HepG2 (cell line): Measurements from ENCODE around the gene ADAMTS18. TPM values are rescaled to one million over a fixed set of nuclear protein-coding genes. Genes with fewer than 3 reads are reported as not detected.

ENCODE experiments used
- ATAC-seq: fragments of 200-7000 bp; cut with Tn5 transposase; 3 replicates; pipeline ENCODE4 v1.9.1; 2020; ENCODE audit warnings: mild to moderate bottlenecking, moderate library complexity
- BruUV-seq: library from RNA; stranded (reverse); fragments of 400-500 nt; replicated peaks from 2 replicates; lab custom pipeline; 2021; lab: Mats Ljungman, UMichigan
- CTCF ChIA-PET: fragments of 300-600 bp; formaldehyde crosslinking; extraction: SDS; loops from one replicate; lab custom pipeline; 2021; ENCODE audit warnings: low total read pairs, inconsistent platforms, low intra/inter-chr PET ratio; lab: Yijun Ruan, JAX
- POLR2A ChIA-PET: fragments of 350-600 bp; sonication (Branson Sonifier 250); formaldehyde crosslinking; loops from one replicate; lab custom pipeline; 2020; ENCODE audit warnings: antibody characterized with exemption, inconsistent platforms; lab: Yijun Ruan, JAX
- DNase-seq: peaks from one replicate; pipeline ENCODE4 v3.0.0-alpha.2; 2015; ENCODE audit warnings: low spot score
- FAIRE-seq: peaks from 3 replicates; lab custom pipeline; 2011; peaks lifted over from hg19 to GRCh38; lab: Jason Lieb, UNC
- H2AFZ ChIP-seq: one replicate; pipeline ENCODE4 v1.6.1; 2011; ENCODE audit warnings: low read length, inconsistent platforms
- H3K27ac ChIP-seq: fragments of 300-600 bp; 3 replicates; pipeline ENCODE4 v1.8.0; 2011; ENCODE audit warnings: mixed run types, mild to moderate bottlenecking, mixed read lengths, low read length, inconsistent platforms; ENCODE audit not compliant: insufficient read depth; ENCODE audit errors: extremely low read length
- H3K27me3 ChIP-seq, 2 experiments: fragments of 200-600 bp in 1 of 2; 2 replicates in 1 of 2; 3 replicates in 1 of 2; pipeline versions ENCODE4 v1.6.0 to v1.8.0; 2011; ENCODE audit warnings: low read length in 2 of 2, mild to moderate bottlenecking in 2 of 2, moderate library complexity in 2 of 2, inconsistent platforms in 1 of 2; ENCODE audit not compliant: insufficient read depth in 2 of 2, control insufficient read depth in 1 of 2
- H3K36me3 ChIP-seq, 2 experiments: fragments of 200-600 bp in 1 of 2; replicated peaks in 1 of 2; 2 replicates in 1 of 2; 3 replicates in 1 of 2; pipeline versions ENCODE4 v1.5.1 to v1.8.0; 2011; ENCODE audit warnings: low read length in 2 of 2, inconsistent platforms in 1 of 2; ENCODE audit not compliant: insufficient read depth in 2 of 2, control insufficient read depth in 1 of 2
- H3K4me1 ChIP-seq: 2 replicates; pipeline ENCODE4 v1.5.1; 2012; ENCODE audit warnings: low read length, inconsistent platforms; ENCODE audit not compliant: insufficient read depth
- H3K4me2 ChIP-seq: 2 replicates; pipeline ENCODE4 v1.6.0; 2011; ENCODE audit warnings: low read depth, low read length, inconsistent platforms
- H3K4me3 ChIP-seq, 3 experiments: fragments of 200-600 bp in 1 of 3; sonication (generic), shearing (Covaris generic) in 1 of 3; replicated peaks in 1 of 3; 2 replicates each; pipeline ENCODE4 v1.5.1; 2011 to 2016; ENCODE audit warnings: low read length in 3 of 3, inconsistent platforms in 2 of 3, low read depth in 2 of 3, mild to moderate bottlenecking in 2 of 3, control low read depth in 1 of 3, mixed read lengths in 1 of 3; ENCODE audit not compliant: insufficient read depth in 1 of 3
- H3K79me2 ChIP-seq: one replicate; pipeline ENCODE4 v1.6.1; 2011; ENCODE audit warnings: low read length, inconsistent platforms; ENCODE audit not compliant: insufficient read depth
- H3K9ac ChIP-seq: 2 replicates; pipeline ENCODE4 v1.6.0; 2011; ENCODE audit warnings: mild to moderate bottlenecking, low read depth, low read length, inconsistent platforms; ENCODE audit not compliant: insufficient read depth
- H3K9me3 ChIP-seq: 2 replicates; pipeline ENCODE4 v1.5.1; 2012; ENCODE audit warnings: mild to moderate bottlenecking, low read length
- H4K20me1 ChIP-seq: 2 replicates; pipeline ENCODE4 v1.6.0; 2011; ENCODE audit warnings: inconsistent platforms, mild to moderate bottlenecking, low read length, moderate library complexity; ENCODE audit not compliant: insufficient read depth
- ATF7 ChIP-seq, 2 experiments: fragments of 450-650 bp in 1 of 2; sonication (generic) in 1 of 2; formaldehyde crosslinking in 1 of 2; IDR thresholded peaks; 2 replicates each; pipeline versions ENCODE4 v1.4.0 to v1.6.1; 2016 to 2020; ENCODE audit warnings: antibody characterized with exemption in 1 of 2, mild to moderate bottlenecking in 1 of 2, missing genetic modification reagents in 1 of 2
- CHD2 ChIP-seq: IDR thresholded peaks from 2 replicates; pipeline ENCODE4 v1.6.1; 2011; ENCODE audit warnings: low read depth, low read length, improper control_type of control experiment
- EZH2 ChIP-seq: conservative IDR thresholded peaks from 2 replicates; pipeline ENCODE4 v1.6.1; 2012; ENCODE audit warnings: mild to moderate bottlenecking, low read depth, low read length, moderate library complexity
- NBN ChIP-seq: fragments of 450-650 bp; conservative IDR thresholded peaks from 2 replicates; pipeline ENCODE4 v1.6.1; 2017
- ZBTB1 ChIP-seq: sonication (generic); formaldehyde crosslinking; IDR thresholded peaks from 2 replicates; pipeline ENCODE4 v1.4.0; 2020; ENCODE audit warnings: missing genetic modification reagents, borderline replicate concordance
- ZBTB39 ChIP-seq: sonication (generic); formaldehyde crosslinking; IDR thresholded peaks from 2 replicates; pipeline ENCODE4 v1.5.0; 2020; ENCODE audit warnings: missing genetic modification reagents
- ZNF205 ChIP-seq: IDR thresholded peaks from 2 replicates; pipeline ENCODE4 v1.6.1; 2018; ENCODE audit warnings: missing biosample characterization, missing genetic modification reagents
- ZNF251 ChIP-seq: sonication (generic); formaldehyde crosslinking; IDR thresholded peaks from 2 replicates; pipeline ENCODE4 v1.9.0; 2021; ENCODE audit warnings: mild to moderate bottlenecking, missing genetic modification reagents
- ZNF34 ChIP-seq: sonication (generic); formaldehyde crosslinking; IDR thresholded peaks from 2 replicates; pipeline ENCODE4 v1.4.0; 2020; ENCODE audit warnings: mild to moderate bottlenecking, missing genetic modification reagents, borderline replicate concordance
- ZNF549 ChIP-seq: sonication (generic); formaldehyde crosslinking; IDR thresholded peaks from 2 replicates; pipeline ENCODE4 v1.5.0; 2020; ENCODE audit warnings: missing genetic modification reagents
- ZNF7 ChIP-seq: IDR thresholded peaks from 2 replicates; pipeline ENCODE4 v1.6.1; 2016; ENCODE audit warnings: missing biosample characterization, missing genetic modification reagents
- ZNF773 ChIP-seq: sonication (generic); formaldehyde crosslinking; IDR thresholded peaks from 2 replicates; pipeline ENCODE4 v1.4.0; 2020; ENCODE audit warnings: missing genetic modification reagents, borderline replicate concordance
- WGBS: methylation state at CpG from one replicate; pipeline ENCODE4 v1.1.6; 2017; ENCODE audit warnings: low lambda C conversion rate; 5-methylcytosine and 5-hydroxymethylcytosine counted together
- in situ Hi-C: cut with HindIII; loops from 2 replicates; pipeline ENCODE4 v1.10.0; 2017; ENCODE audit warnings: low pct_unique_long_range_greater_than_20kb; ENCODE audit not compliant: extremely low pct_ligation_motif_present
- intact Hi-C: fragments of 100-400 bp; cut with micrococcal nuclease; formaldehyde crosslinking; loops from one replicate; pipeline ENCODE4 v1.10.0; 2022; ENCODE audit not compliant: unreplicated experiment
- polyA plus RNA-seq, 8 experiments: library from polyadenylated mRNA; depleted of rRNA in 3 of 8; stranded (reverse) in 7 of 8; unstranded in 1 of 8; fragments of >200 nt; fragmentation: Illumina TruSeq in 4 of 8; extraction: Trizol in 4 of 8; gene quantifications; 2 replicates each; pipeline versions ENCODE4 v1.2.1 to v1.2.3, GENCODE V29; 2011 to 2016; ENCODE audit warnings: low read depth in 4 of 8, missing spikeins in 1 of 8, mixed read lengths in 1 of 8; ENCODE audit not compliant: insufficient read depth in 1 of 8
- total RNA-seq, 5 experiments: library from RNA; depleted of rRNA; stranded (reverse); fragments of >200 nt; fragmentation: Illumina TruSeq; extraction: Trizol; gene quantifications; 2 replicates each; pipeline ENCODE4 v1.2.3, GENCODE V29; 2016; ENCODE audit warnings: low read depth in 1 of 5

The ADAMTS18 gene
- total and polyA plus RNA-seq, 2 of the 13 experiments (the other 11 are each of a cell fraction or from before 2014, with no cell fraction given): 0.01 TPM; not detected in 1

DNA sequence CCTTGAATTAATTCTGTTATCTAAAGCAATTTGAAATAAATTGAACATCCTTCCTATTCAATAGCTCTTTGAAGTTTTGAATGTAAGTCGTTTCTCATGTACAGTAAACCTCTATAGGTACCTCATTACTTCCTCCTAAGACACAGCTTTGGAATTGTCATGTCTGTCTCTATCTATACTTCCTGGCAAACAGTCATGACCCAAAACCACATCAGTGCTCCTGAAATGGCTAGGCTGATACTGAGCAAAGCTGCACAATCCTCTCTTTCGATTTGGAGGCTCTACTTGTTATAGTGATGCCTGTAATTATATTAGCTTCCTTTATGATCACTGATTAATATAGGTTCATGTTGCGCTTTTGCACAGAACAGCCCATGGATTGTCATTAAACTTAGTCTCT lies 110.1 kb downstream of the ADAMTS18 start:
- no peaks in the 10 kb centered on the region for H3K79me2 ChIP-seq
- H3K4me3 ChIP-seq: no peak overlapping the region
- no peak for FAIRE-seq
- POLR2A ChIA-PET: no interaction called here
- intact Hi-C loops: no loop called here
- no peaks in the 10 kb centered on the region for H3K9me3 ChIP-seq
- H3K36me3 ChIP-seq: no peaks in the 10 kb centered on the region
- no peaks in the 10 kb centered on the region for H3K4me1 ChIP-seq
- no peak overlapping the region for H2AFZ ChIP-seq
- no peak overlapping the region for H3K27ac ChIP-seq
- ATAC-seq: no peak
- in situ Hi-C loops: no loop called here
- no peak overlapping the region for H3K4me2 ChIP-seq
- DNase-seq: no peak
- WGBS: 0% methylated on average over 3 of the region's 3 CpGs
- H4K20me1 ChIP-seq: no peaks in the 10 kb centered on the region
- TF ChIP-seq NBN: no peak
- no peak for TF ChIP-seq ZNF34 (CRISPR knock-in tag)
- no peak for TF ChIP-seq EZH2
- no peak for TF ChIP-seq CHD2
- TF ChIP-seq ZNF773 (CRISPR knock-in tag): no peak
- TF ChIP-seq ZBTB1: no peak
- TF ChIP-seq ZBTB39 (CRISPR knock-in tag): no peak
- TF ChIP-seq ZNF549 (CRISPR knock-in tag): no peak
- no peak for TF ChIP-seq ZNF205 (CRISPR knock-in tag)
- no peak for TF ChIP-seq ATF7 (IDR thresholded peaks at IDR 0.05)
- no peak for TF ChIP-seq ATF7 (CRISPR knock-in tag; IDR thresholded peaks at IDR 0.05)
- no peak for TF ChIP-seq ZNF7 (CRISPR knock-in tag)
- TF ChIP-seq ZNF251 (CRISPR knock-in tag): no peak
- TF ChIP-seq, all 625 proteins: peak for 0
- CTCF ChIA-PET: no interaction called here
- no TSS peak for BruUV-seq
- Histone ChIP-seq H3K27me3 (peaks cover 0 to 9% of the 10 kb centered on the region in 2 experiments; a peak in 1 of 5 replicates), H3K9ac (no peak overlapping the region)
